GM08714 (cell line): ENCODE measurements around the gene RTL10.
"Not testable (repeated sequence)": the region's sequence is repeated elsewhere in the genome, so short reads cannot be mapped to it uniquely, and the experiment has no call there.

Source experiments
- H3K4me3 ChIP-seq: fragments of 200-500 bp; sonication (Bioruptor generic); 2 replicates; pipeline ENCODE4 v1.5.1; 2014; ENCODE audit warnings: mild to moderate bottlenecking, low read length, inconsistent platforms
- ZNF274 ChIP-seq: IDR thresholded peaks from 2 replicates; pipeline ENCODE4 v1.6.1; 2012; ENCODE audit warnings: mild to moderate bottlenecking, low read depth, low read length

Gene RTL10

DNA sequence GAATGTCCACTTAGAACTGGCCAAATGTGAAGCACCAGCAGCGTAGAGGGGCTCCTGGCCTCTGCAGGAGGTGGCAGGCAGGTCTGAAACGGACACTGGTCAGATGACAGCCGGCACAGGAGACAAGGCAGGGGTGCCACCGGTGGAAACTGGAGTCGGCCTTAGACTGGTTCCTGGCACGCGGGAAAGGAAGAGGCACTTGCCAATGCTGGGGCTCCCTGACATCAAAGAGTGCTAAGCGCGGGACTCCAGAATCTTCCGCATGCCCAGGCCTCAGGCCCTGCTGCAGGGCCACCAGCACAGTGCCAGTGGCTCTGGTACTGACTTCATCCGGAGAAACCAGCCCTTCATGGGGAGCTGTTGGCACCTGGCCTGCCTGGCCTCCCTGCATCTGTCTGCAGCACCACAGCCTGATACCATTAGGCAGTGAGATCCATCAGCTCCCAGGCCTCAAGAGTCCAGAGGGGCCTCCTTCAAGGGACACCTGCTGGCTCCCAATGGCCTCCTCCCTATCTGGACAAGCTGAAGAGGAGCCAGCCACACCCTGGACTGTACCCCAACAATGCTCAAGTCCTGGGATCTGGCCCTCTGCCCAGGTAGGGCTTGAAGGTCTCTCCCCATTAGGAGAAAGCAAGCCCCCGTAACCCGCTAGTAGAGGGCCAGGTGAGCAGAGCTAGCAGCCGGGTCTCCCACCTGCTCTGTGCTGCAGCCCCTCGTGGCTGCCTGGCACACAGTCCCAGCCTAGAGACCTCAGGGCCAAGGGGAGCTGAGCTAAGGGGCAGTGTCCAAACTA lies 29.7 kb upstream of the RTL10 start:
- TF ChIP-seq ZNF274 = no peak
- H3K4me3 ChIP-seq = no peak overlapping the region

- not testable (repeated sequence) for H3K4me3 ChIP-seq
These were observed 28.8 kb upstream of the RTL10 start for GRCh38 chr22:19883446-19883845.

DNA sequence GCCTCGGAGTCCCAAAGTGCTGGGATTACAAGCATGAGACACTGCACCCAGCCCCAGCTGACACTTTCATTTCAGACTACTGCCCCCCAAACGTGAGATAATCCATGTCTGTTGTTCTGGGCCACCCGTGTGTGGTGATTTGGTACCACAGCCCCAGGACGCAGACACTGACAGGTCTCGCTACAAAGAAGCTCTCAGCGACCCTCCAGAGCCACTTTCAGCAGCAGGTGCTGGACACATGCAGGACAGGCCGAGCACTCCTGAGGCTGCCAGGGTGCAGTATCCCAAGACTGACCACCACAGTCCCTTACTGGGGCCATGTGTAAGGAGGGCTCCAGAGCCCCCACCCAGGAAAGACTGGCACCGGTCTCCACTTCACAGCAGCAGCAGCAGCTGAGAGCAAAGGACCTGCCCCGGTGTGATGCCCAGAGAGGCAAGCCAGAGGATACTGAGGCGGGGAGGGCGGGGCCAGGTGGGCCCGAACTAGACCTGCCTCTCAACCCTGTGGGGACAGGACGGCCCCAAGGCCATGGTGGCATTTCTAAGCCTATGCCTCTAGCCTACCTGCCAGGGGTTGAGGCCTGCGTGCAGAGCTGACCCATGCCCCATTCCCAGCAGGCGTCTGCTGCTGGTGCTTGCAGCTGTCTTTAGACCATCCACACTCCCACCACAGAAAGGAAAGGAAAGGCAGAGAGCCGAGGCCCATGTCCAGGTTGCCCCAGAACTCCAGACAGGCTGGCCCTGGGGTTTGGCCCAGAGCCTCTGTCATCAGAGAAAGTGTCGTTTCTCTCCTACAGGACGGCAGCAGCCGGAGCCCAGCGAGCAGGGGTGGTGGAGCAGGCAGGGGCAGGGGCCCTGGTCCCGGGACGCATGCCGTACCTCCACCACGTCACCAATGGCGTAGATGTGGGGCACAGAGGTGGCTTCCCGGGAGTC lies 28.0 kb upstream of the RTL10 start:
- TF ChIP-seq ZNF274 = no peak
- H3K4me3 ChIP-seq = no peak overlapping the region

DNA sequence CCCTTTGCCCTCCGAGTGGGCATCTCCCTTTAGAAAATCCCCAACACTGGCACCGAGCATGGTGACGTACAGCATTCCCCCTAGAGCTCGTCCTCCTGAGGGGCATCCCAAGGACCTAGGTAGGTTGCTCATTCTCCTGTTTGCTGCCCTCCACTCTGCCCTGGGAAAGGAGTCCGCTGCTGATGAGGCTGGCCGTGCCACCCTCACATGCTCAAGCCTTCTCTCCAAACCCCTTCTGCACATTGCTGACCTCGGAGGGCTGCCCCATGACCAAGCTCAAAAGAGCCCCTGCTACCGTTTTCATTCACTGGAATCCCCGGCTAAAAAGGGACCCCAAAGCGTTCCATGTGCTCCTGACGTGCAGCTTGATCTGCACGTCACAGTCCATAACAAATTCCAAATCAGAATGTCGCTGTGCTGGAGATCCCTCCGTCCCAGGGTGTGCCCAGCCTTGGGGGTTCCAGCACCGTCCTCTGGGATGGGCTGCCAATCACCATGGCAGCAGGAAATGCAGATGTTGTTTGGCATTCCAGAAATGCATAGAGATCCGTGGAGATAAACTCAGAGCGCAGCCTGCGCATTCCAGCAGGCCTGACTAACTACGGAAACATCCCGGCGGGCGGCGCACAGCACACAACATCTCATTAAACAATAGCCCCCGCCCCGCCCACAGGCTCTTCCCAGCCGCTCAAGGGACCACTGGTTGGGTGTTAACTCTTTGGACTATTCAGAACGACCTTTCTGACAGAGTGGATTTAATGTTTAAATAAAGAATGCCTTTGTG lies 26.3 kb upstream of the RTL10 start:
- no peak overlapping the region for H3K4me3 ChIP-seq
- TF ChIP-seq ZNF274 = no peak

DNA sequence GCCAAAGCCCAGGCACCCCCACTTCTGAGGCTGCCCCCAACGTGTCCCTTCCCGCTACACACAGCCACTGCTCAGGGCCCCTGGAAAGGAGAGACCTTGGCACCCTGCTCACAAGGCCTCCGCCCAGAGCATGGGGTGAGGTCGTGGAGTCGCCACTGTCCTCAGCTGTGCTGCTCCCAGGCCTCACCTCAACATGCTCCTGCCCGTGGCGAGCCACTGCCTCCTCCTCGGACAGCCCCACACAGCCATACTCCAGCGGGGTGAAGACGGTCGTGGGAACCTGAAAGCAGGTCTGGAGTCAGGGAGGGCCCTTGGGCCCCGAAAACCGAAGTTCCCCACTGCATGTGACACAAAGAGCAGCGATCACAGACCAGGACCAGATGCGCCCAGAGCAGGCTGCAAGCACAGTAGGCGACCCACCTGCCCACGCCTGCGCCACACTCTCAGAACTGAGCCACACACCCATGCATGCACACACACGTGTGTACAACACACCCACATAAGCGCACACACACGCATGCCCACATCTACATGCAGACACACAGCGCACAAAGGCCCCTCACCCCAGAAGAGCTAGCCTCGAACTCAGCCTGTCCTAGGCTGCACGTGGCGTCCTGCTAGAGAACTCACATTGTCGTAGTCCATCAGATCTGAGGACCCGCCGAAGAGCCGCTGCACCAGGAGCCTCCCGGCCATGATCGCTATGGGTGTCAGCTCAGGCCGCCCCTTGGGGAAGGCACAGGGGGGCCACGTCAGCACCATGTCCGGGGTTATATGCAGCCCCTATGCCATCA lies 25.5 kb upstream of the RTL10 start:
- H3K4me3 ChIP-seq = no peak overlapping the region
- TF ChIP-seq ZNF274 = no peak

- no peak overlapping the region for H3K4me3 ChIP-seq
- TF ChIP-seq ZNF274 = no peak
These were observed 24.9 kb upstream of the RTL10 start for GRCh38 chr22:19879643-19879991.

GRCh38 chr22:19879246-19879570 lies 24.5 kb upstream of the RTL10 start:
- H3K4me3 ChIP-seq = no peak overlapping the region
- no peak for TF ChIP-seq ZNF274

DNA sequence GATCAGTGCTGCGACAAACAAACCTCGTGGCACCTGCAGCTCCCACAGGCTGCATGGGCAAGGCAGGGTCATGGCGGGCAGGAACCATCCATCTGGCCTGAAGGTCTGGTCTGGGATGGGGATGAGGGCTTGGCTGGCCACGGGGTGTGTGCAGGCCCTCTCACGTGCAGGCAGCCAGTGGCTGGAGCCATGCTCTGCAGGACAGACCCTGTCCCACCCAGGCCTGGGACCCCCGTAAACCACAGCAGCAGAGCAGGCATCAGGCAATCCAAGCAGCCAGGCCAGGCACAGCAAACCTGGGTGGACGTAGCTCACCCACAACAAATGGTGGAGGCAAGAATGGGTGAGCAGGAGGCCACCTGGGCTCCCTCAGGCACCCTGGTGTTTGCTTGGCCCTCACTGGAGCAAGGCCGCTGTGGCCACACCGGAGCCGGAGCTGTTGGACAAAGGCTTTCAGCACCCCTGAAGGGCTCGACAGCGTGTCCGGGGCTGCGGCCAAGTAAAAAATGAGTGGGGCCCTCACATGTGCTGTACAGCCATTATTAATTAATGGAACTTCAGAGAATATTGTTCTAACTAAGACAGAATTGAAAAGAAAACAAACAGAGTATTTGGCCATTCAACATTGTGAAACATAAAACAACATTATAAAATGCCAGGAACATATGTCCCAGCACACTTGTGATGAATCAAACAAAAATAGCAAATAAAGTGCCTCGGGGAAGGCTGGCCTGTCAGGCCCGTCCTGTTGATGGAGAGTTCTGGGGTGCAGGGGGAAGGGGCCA lies 24.0 kb upstream of the RTL10 start:
- no peak for TF ChIP-seq ZNF274
- no peak overlapping the region for H3K4me3 ChIP-seq

DNA sequence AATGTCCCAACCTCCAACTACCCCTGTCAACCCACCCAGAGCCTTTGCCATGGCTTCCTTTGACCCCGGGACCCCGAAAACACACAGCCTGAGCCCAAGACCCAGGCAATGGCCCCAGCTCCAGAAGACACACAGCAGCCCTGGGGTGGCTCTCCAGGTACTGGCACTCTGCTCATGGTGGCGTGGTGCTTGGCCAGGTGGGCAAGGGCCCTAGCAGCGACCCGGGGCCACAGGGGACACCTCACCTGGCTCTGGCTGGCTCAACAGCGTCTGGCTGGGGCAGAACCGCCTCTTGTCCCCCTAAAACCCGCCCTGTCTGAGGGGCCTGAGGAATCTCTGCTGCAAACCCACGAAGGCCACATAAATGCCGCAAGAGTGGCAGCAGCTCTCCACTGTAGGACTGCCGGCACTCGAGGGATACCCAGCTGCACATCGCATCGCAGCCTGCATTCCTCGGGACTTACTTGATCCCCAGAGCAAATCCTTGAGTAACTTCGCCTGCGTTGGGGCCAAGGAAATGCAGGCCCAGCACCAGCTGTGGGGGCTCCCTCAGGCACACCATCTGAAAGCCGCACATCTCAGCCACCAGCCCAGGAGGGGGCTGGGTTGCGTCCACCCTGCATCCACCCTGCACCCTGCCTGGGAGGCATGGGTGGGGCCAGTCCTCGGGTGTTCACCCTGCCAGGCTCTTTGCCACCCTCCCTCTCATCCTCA lies 23.1 kb upstream of the RTL10 start:
- TF ChIP-seq ZNF274 = no peak
- no peak overlapping the region for H3K4me3 ChIP-seq

DNA sequence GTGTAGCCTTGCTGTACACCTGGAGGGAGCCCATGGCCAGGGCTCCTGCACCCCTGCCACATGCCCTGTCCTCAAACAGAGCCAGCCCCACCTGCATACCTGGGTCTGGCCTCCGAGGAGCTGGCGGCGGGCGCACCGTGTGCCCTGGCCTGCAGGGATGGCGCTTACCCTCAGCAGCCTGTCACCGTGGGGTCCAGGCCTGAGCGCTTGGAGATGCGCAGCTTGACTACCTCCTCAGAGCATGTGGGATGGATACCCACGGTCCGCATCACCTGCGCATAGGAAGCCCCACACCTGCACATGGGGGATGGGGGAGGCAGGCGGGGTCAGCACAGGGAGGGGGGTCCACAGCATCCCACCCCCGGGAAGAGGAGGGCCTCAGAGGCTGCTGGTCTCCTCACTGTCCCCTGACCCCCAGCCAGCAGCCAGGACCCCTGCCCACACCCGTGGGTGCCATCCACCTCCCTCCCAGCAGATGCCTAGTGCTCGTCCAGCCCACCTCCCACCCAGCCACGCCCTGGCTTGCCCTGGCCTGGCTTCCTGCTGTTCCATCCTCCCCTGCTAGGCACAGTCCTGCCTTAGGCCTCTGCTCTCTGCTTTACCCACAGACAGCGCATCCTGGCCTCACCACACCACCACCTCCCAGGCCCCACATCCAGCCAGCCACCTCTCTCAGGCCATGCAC lies 22.4 kb upstream of the RTL10 start:
- no peak for TF ChIP-seq ZNF274

DNA sequence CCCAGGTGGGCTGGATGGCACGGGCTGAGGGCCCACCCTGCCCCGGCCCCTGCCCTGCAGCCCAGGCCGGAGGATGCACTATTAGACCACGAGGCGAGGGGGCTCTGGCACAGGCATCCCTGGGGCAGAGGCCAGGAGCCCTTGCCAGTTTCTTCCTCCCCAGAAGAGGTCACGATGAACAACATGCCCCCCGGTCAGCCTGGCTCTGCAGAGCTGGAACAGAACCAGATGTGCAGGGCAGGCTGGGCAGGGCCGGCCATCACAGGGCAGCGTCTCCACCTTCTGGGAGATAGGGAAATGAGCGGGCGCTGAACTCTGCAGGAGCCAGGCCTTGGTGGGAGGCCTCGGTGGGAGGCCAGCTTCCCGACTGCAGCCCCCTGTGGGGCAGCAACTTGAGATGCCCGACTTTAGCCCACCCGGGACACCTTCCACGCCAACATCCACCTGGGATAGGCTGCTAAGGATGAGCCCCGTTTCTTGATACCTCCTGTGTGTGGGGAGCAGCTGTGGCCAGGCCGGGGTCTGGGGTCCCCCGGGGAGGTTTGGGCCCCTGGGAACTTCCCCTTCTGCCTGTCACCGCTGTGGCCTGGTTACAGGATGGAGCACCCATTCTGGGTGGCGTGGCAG lies 21.8 kb upstream of the RTL10 start:
- H3K4me3 ChIP-seq = no peak overlapping the region
- TF ChIP-seq ZNF274 = no peak

More for the DNA sequence above, 22.4 kb upstream of the RTL10 start:
- H3K4me3 ChIP-seq = no peak overlapping the region
